ENCODE measurements around the gene SYT8.

The SYT8 gene

GRCh38 chr11:1820463-1821325 is 14.1 kb upstream of the SYT8 start:
- DNase-seq: no peak

DNA sequence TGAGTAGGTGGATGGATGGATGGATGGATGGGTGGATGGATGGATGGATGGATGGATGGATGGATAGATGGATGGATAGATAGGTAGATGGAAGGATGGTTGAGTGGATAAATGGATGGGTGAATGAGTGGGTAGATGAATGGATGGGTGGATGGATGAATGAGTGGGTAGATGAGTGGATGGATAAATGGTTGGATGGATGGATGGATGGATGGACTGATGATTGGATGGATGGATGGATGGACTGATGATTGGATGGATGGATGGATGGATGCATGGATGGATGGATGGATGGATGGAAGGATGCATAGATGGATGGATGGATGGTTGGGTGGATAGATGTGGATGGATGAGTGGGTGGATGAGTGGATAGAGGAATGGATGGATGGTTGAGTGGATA is 13.2 kb upstream of the SYT8 start:
- DNase-seq: no peak

DNA sequence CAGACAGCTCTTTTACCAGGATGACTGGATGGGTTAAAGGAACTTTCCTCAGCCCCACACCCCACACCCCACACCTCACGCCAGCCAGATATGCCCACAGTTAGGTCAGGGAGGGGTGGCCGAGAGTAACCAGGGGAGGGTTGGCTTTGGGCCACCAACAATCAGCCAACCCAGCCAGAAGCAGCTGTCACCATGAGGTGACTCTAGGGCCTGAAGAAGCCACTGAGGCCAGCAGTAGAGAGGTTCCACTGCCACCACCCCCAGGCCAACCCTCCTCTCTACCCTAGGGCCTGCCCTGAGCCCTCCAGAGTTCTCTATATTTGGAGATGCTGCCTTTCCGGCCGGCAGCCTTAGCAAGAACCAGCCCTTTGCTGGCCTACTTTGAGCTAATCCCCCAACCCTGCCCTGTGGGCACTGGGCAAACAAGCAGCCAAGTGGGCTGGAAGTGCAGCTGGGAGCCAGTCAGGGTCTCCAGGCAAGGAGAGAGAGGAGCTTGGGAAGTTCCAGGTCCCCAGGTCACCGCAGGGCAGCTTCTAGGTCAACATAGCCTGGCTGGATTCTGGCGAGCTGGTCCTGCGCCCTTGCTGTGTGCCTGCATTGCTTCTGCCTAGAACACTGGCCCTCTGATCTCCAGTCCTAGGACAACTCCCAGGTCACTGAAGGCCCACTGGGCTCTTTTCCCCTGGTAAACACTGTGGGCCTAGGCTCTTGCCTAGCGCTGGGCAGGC is 12.0 kb upstream of the SYT8 start:
- no peak for DNase-seq

- DNase-seq: no peak
Observed at GRCh38 chr11:1823376-1824220, 11.2 kb upstream of the SYT8 start.

DNA sequence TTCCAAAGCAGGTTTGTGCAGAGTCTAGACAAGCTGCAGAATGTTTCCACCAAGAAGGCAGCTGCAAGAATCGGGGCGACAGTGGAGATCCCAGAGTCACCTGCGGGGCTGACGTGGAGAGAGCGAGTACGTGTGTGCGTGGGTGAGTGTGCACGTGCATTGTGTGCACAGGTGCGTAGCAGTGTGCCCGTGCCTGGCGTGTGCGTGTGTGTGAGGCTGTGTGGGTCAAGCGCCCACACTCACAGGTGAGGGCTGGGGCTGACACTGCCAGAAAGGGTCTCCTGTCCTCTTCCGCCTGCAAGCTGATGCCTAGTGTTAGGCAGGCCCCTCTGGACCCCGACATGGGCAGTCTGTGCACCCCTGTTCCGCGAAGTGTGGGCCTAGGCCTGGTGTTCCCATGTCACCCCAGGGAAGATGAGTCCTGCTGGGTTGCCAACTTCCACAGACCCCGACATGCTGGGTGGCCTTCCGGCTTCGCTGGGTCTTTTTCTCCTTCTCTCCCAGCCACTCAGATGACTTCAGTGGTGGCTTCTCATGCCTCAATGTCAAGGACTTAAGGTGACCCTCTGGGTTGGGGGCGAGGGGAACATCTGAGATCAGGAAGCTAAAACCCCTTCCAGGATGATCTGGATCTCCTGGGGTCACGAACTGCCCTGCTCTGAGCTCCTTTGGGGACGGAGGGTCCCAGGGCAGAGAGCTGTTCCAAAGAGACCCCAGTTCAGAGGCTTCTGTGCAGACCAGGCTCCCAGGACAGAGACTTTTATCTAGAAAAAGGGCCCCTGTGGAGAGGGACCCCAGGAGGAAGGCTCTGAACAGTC is 10.4 kb upstream of the SYT8 start:
- no peak for DNase-seq

GRCh38 chr11:1825039-1825740 is 9.6 kb upstream of the SYT8 start:
- DNase-seq: no peak

- no peak for DNase-seq
Observed at GRCh38 chr11:1825785-1826451, 8.9 kb upstream of the SYT8 start.

GRCh38 chr11:1826552-1827094 is 8.2 kb upstream of the SYT8 start:
- no peak for DNase-seq

- no peak for DNase-seq
Observed at GRCh38 chr11:1827095-1827813, 7.5 kb upstream of the SYT8 start.

DNA sequence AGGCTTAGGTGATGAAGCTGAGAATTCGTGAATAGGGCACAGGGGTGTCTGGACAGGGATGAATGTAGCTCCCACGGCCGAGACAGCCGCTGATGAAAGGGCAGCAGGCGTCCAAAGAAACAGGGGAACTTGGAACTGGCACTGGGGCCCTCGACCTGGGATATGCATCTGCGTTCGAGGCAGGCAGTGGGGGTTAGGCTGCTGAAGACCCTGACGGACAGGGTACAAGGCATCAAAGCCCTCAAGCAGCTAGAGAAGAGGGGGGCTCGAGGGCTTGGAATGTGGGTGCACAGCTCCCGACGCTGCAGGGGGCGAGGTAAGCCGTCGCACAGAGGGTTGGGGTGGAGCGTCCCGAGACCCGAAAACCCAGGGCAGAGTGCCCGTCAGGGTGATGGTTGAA is 6.9 kb upstream of the SYT8 start:
- no peak for DNase-seq

DNA sequence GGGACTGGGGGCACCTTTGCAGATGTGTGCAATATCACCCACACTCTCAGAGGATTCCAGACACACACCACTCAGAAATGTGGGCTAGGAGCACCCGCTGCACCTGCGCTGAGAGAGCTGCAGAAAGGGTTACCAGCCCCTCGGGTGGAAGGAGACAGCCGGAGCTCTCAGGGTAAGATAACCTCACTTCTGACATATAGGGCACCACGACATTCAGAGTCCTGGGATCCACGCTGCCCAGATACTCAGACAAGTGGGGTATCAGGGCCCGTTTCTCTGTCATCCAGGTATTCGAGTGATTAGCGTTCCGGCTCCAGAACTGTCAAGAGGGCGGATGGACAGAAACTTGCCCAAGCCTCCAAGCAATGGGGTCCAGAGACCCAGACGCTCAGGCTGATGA is 6.2 kb upstream of the SYT8 start:
- no peak for DNase-seq

DNA sequence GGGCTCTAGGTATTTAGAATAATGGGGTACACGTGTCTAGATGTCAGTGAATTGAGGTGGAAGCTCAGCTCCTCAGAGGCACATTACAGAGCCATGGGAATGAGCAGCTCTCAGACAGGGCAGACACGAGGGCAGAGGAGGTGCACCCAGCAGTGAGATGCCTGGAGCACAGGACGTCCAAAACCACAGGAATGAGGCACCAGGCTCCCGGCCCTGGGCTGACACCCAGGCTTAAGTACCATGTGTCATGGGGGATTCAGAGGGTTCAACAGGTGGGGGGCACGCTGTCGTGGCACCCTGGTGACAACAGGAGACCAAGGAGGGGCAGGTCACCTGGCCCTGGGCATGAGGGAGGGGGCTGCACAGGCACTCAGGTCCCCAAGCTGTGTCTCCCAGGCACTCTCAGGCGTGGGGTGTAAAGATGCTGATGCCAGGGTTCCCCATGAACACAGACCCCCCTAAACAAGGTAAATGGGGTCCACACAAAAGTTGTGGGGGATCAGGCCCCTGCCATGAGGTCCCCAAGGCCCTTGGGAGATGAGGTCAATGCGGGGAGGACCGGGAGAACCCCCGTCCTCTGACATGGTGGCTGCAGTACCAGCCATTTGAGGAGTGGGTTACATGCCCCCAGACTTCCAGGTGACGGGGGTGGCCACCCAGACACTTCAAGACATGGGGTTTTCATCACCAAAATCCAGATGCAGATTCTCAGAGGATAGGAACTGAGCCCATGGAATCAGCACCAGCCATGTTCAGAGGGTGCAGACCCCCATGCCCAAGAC is 5.6 kb upstream of the SYT8 start:
- DNase-seq: no peak

GRCh38 chr11:1830004-1830321 is 4.8 kb upstream of the SYT8 start:
- DNase-seq: no peak

- DNase-seq: no peak
Observed at GRCh38 chr11:1830322-1831223, 4.2 kb upstream of the SYT8 start.

DNA sequence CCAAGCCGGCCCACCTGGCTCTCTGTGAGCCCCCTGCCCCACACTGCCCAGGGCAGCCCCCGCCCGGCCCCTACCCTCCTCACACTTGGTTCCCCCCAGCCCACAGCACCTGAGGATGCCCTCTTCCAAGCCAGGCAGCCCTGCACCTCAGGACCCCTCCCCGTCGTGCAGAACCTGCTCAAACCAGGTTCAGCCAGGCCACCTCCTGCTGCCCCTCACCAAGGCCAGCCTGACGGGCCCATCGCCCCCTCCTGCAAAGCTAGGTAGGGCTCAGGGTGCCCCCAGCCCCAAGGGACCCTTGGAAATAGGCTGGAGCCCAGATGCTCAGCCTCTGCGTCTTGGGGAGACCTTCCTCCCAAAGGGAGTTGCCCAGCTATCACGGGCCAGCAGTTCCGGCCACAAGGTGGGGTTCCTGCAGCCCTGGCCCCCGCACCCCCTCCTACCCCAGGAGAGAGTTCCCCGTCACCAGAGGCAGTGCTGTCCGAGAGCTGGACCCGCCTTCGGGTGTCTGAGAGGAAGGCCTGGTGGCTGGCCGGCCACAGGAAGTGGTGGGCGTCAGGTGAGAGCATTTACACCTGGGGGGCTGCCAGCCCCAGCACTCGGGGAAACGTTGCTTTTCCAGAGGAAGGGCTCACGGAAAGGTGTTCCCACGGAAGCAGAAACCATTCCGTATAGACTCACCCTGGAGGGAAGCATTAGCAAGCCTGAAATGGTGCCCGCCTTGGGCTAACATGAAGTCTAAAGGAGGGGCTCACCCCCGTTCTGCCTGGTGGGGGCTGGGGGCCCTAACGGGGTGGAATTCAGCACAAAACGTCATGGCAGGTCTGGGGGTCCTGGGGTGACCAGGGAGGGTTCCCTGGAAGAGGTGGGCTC is 3.2 kb upstream of the SYT8 start:
- DNase-seq: no peak

GRCh38 chr11:1832211-1832919 is 2.4 kb upstream of the SYT8 start:
- DNase-seq: peak; percentile 58

DNA sequence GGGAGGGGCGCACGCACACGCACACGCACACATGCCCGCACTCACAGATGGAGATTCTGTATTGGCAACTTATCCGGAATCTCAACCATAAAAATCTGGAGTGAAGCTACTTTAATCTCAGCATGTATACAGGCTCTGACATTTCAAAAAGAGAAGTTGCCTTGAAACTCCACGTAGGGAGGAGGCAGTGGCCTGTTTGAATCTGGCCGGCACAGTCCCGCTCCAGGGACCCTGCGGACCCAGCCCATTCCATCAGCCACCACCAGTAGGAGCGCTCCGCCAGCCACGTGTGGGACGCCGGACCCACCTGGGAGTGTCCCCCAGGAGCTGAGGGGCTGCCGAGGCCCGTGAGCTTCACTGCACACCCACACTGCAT is 1.9 kb upstream of the SYT8 start:
- no peak for DNase-seq

Data from effector CD8-positive, alpha-beta T cell (primary cell).